NCI-H748 (cell line): ENCODE data around the gene SHMT1.
"Not testable (repeated sequence)": the region's sequence is repeated elsewhere in the genome, so short reads cannot be mapped to it uniquely, and the experiment has no call there.

ENCODE experiments used
- DNase-seq: peaks from one replicate; lab custom pipeline; 2025; ENCODE audit not compliant: unreplicated experiment; lab: John Stamatoyannopoulos, UW

Gene SHMT1

DNA sequence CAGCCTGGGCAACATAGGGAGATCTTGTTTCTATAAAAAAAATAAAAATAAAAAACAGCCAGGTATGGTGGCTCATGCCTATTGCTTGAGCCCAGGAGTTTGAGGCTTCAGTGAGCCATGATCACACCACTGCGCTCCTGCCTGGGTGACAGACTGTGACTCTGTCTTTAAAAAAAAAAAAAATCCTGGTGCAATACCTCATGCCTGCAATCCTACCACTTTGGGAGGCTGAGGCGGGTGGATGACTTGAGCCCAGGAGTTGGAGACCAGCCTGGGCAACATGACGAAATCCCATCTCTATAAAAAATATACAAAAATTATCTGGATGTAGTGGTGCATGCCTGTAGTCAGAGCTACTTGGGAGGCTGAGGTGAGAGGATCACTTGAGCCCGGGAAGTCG is 15.3 kb upstream of the SHMT1 start:
- DNase-seq, result not testable (repeated sequence)

GRCh38 chr17:18378205-18378505 is 14.8 kb upstream of the SHMT1 start:
- no peak for DNase-seq

DNA sequence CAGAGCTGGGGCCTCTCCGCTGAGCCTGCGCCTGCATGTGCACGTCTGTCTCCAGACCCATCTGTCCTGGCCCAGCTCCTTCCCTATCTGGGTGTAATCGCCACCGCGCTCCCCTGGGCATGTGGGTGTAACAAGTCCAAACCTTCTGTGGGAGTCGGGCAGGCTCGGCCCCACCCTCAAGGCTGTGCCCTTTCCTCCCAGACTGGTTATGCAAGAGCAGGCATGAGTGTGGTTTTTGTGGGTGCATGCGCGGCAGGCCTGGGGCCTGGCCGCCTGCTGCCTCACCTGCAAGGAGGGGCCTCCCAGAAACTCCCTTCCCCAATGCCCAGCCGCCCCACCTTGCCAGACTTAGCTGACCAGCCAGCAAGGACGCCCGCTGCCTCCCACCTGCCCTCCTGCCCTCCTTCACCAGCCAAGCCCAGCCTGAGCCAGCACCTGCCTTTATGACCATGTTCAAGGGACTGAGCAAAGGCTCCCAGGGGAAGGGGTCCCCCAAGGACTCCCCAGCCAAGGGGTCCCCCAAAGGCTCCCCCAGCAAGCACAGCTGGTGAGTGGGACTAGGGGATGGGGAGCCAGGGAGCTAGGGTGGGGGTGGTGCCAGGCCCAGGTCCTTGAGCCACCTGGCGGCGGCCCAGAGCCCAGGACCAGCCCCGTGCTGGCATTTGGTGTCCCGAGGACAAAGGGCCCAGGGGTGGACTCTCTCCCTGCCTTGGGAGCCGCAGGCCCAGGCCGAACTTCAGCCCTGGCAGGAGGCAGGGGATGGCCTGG is 14.3 kb upstream of the SHMT1 start, which contains the start of gene EVPLL:
TSS of gene EVPLL (plus strand) at position 342 of the 768 bp plus-strand sequence. CDS start 3,160 bp downstream, outside the sequence.
- DNase-seq, result no peak

GRCh38 chr17:18374216-18374615 is 10.9 kb upstream of the SHMT1 start:
- DNase-seq, result no peak

DNA sequence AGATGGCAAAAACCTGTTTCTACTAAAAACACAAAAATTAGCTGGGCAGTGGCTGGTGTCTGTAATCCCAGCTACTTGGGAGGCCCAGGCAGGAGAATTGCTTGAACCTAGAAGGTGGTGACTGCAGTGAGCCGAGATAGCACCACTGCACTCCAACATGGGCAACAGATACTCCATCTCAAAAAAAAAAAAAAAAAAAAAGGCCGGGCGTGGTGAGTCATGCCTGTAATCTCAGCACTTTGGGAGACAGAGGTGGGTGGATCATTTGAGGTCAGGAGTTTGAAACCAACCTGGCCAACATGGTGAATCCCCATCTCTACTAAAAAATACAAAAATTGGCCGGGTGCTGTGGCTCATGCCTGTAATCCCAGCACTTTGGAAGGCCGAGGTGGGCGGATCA is 9.8 kb upstream of the SHMT1 start:
- not testable (repeated sequence) for DNase-seq

- no peak for DNase-seq
Observed at GRCh38 chr17:18371455-18371854, 8.1 kb upstream of the SHMT1 start.

- DNase-seq, result no peak
Observed at GRCh38 chr17:18370761-18371160, 7.4 kb upstream of the SHMT1 start.

GRCh38 chr17:18368946-18369345 is 5.6 kb upstream of the SHMT1 start:
- DNase-seq, result no peak

DNA sequence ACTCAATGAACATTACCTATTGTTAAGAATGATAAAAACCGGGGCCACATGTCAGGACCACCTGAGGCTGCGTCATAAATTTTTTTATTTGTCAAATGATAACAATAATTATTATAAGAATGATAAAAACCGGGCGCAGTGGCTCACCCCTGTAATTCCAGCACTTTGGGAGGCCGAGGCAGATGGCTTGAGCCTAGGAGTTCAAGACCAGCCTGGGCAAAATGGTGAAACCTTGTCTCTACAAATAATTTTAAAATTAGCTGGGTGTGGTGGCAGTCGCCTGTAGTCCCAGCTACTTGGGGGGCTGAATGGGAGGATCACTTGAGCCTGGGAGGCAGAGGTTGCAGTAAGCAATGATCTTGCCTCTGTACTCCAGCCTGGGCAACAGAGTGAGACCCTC is 816 bp upstream of the SHMT1 start:
- no peak for DNase-seq

GRCh38 chr17:18362698-18363100 is 651 bp downstream of the SHMT1 start:
- peak; percentile 60 for DNase-seq

- no peak for DNase-seq
Observed at GRCh38 chr17:18361837-18362697, 1.3 kb downstream of the SHMT1 start.

GRCh38 chr17:18360518-18360917 is 2.8 kb downstream of the SHMT1 start:
- DNase-seq, result no peak

GRCh38 chr17:18356624-18357023 is 6.7 kb downstream of the SHMT1 start:
- DNase-seq, result no peak

- no peak for DNase-seq
Observed at GRCh38 chr17:18353541-18353940, 9.8 kb downstream of the SHMT1 start.

DNA sequence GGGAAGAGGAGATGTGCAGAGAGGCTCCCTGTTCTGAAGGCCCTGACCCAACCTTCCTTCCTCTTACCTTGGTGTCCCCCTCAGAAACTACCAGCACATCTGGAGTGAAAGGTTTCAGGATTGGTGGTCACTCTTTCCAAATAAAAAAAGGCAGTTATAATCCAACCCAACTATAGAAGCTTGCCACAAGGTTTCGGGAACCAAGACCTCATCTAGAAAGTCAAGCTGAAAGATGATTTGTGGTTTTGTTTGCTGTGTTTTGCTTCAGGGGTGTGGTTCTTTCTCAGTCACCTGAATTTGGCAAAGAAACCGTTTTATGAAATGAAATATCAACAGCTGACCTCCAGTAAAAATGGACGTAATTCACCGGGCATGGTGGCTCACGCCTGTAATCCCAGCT is 19.3 kb downstream of the SHMT1 start:
- DNase-seq, result no peak

GRCh38 chr17:18339933-18340332 is 23.4 kb downstream of the SHMT1 start:
- DNase-seq, result no peak

DNA sequence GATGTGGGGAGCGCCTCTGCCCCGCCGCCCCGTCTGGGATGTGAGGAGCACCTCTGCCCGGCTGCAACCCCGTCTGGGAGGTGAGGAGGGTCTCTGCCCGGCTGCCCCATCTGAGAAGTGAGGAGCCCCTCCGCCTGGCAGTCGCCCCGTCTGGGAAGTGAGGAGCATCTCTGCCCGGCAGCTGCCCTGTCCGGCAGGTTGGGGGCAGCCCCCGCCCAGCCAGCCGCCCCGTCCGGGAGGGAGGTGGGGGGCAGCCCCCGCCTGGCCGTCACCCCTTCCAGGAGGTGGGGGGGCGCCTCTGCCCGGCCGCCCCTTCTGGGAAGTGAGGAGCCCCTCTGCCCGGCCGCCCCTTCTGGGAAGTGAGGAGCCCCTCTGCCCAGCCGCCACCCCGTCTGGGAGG is 25.2 kb downstream of the SHMT1 start:
- not testable (repeated sequence) for DNase-seq

- no peak for DNase-seq
Observed at GRCh38 chr17:18332909-18333489, 30.4 kb downstream of the SHMT1 start.

GRCh38 chr17:18331879-18332278 is 31.5 kb downstream of the SHMT1 start:
- no peak for DNase-seq

- no peak for DNase-seq
Observed at GRCh38 chr17:18328643-18329204, 34.6 kb downstream of the SHMT1 start.

- no peak for DNase-seq
Observed at GRCh38 chr17:18327556-18327955, 35.8 kb downstream of the SHMT1 start.

DNA sequence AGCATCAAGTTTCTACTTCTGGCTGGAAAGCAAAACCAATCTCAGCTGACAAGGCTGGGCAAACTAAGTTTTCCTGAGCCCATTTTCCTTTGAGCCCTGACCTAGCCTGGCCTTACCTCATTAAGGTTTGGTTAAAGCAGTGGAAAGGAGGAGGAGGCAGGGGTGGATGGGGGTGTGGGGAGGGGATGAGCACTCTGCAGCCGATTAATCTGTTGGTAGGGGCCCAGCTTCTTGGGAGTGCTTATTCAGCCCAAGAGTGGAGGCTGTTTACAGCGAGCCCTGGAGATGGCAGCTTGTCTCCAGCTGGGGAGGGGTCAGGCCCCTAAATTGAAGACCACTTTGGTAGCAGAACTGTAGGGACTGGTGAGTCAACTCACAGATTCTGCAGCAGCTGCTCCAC is 36.3 kb downstream of the SHMT1 start:
- DNase-seq, result no peak
